PC-9 (cell line): ENCODE data around the gene TREML4. TPM values are rescaled to one million over a fixed set of nuclear protein-coding genes. Genes with fewer than 3 reads are reported as not detected.

Experiments
- BruUV-seq: library from RNA; stranded (reverse); fragments of 400-500 nt; replicated peaks from 2 replicates; lab custom pipeline; 2021; lab: Mats Ljungman, UMichigan
- CTCF ChIA-PET: fragments of 300-600 bp; sonication (Branson Sonifier 250); formaldehyde crosslinking; loops from one replicate; lab custom pipeline; 2022; ENCODE audit warnings: antibody characterized with exemption; lab: Charles Lee
- POLR2A ChIA-PET: fragments of 300-600 bp; sonication (Branson Sonifier 250); formaldehyde crosslinking; loops from one replicate; lab custom pipeline; 2022; ENCODE audit warnings: antibody characterized with exemption; ENCODE audit not compliant: unreplicated experiment; lab: Charles Lee
- DNase-seq, 2 experiments: peaks; one replicate each; pipeline versions ENCODE4 v3.0.0 to v3.0.0-alpha.2; 2015 to 2022; ENCODE audit warnings: mixed read lengths in 1 of 2
- H2AFZ ChIP-seq: fragments of 200-600 bp; sonication (generic); 2 replicates; pipeline ENCODE4 v1.8.1; 2017; ENCODE audit warnings: antibody characterized with exemption
- H3F3A ChIP-seq: fragments of 200-600 bp; sonication (generic); 2 replicates; pipeline ENCODE4 v1.8.1; 2017; ENCODE audit warnings: antibody characterized with exemption, mild to moderate bottlenecking, low read depth; ENCODE audit not compliant: insufficient read depth
- H3K27ac ChIP-seq: fragments of 200-600 bp; sonication (generic); 2 replicates; pipeline ENCODE4 v1.6.1; 2016; ENCODE audit warnings: mixed run types
- H3K27me3 ChIP-seq: fragments of 200-600 bp; sonication (generic); 2 replicates; pipeline ENCODE4 v1.6.1; 2016; ENCODE audit warnings: low read depth, mixed run types; ENCODE audit not compliant: insufficient read depth
- H3K36me3 ChIP-seq: fragments of 200-600 bp; sonication (generic); 2 replicates; pipeline ENCODE4 v1.6.1; 2016; ENCODE audit warnings: low read depth, mixed run types
- H3K4me1 ChIP-seq: fragments of 200-600 bp; sonication (generic); replicated peaks from 2 replicates; pipeline ENCODE4 v1.6.1; 2016; ENCODE audit warnings: mixed run types; ENCODE audit not compliant: insufficient read depth
- H3K4me2 ChIP-seq: fragments of 200-600 bp; sonication (generic); 2 replicates; pipeline ENCODE4 v1.6.1; 2017; ENCODE audit warnings: mixed run types
- H3K4me3 ChIP-seq: fragments of 200-600 bp; sonication (generic); 2 replicates; pipeline ENCODE4 v1.6.1; 2016; ENCODE audit warnings: mixed run types
- H3K79me2 ChIP-seq: fragments of 200-600 bp; sonication (generic); 2 replicates; pipeline ENCODE4 v1.6.1; 2017; ENCODE audit warnings: low read depth, mixed run types
- H3K9me2 ChIP-seq: fragments of 200-600 bp; sonication (generic); 2 replicates; pipeline ENCODE4 v1.8.1; 2017; ENCODE audit warnings: mild to moderate bottlenecking; ENCODE audit not compliant: insufficient read depth
- H3K9me3 ChIP-seq: fragments of 200-600 bp; sonication (generic); 2 replicates; pipeline ENCODE4 v1.8.1; 2016; ENCODE audit warnings: low read depth; ENCODE audit not compliant: insufficient read depth
- H4K20me1 ChIP-seq: fragments of 200-600 bp; sonication (generic); 2 replicates; pipeline ENCODE4 v1.8.1; 2017; ENCODE audit not compliant: insufficient read depth
- CTCF ChIP-seq: fragments of 200-600 bp; sonication (generic); conservative IDR thresholded peaks from 2 replicates; pipeline ENCODE4 v1.6.1; 2017; ENCODE audit warnings: mixed run types, antibody characterized with exemption, mild to moderate bottlenecking, moderate library complexity
- EZH2 ChIP-seq: fragments of 200-600 bp; sonication (generic); IDR thresholded peaks from 2 replicates; pipeline ENCODE4 v1.8.0; 2017; ENCODE audit warnings: antibody characterized with exemption, low read depth
- intact Hi-C: fragments of 100-400 bp; cut with micrococcal nuclease; formaldehyde crosslinking; loops from one replicate; pipeline ENCODE4 v1.10.0; 2022; ENCODE audit not compliant: unreplicated experiment
- total RNA-seq: library from RNA; stranded (reverse); gene quantifications from 2 replicates; pipeline ENCODE4 v1.2.3, GENCODE V29; 2021

TREML4 gene
- total RNA-seq, 1 experiment from 2014 or later = not detected

- Histone ChIP-seq H3K79me2 (no peaks in the 10 kb centered on the region), H4K20me1 (no peaks in the 10 kb centered on the region), H3K36me3 (no peaks in the 10 kb centered on the region), H3K9me3 (no peaks in the 10 kb centered on the region), H2AFZ (no peak overlapping the region), H3K27ac (no peak overlapping the region), H3K4me3 (no peak overlapping the region), H3K9me2 (no peaks in the 10 kb centered on the region), H3F3A (no peaks in the 10 kb centered on the region), H3K4me2 (no peak overlapping the region), H3K27me3 (peaks cover 12% of the 10 kb centered on the region; the same call in 1 of the 2 replicates), H3K4me1 (no peaks in the 10 kb centered on the region)
- TF ChIP-seq EZH2 = no peak
- no peak for TF ChIP-seq CTCF
- no peak for DNase-seq
- no TSS peak for BruUV-seq
- intact Hi-C loops = no loop called here
- POLR2A ChIA-PET = no interaction called here
- CTCF ChIA-PET = no interaction called here
Measured at GRCh38 chr6:41269166-41269565, 41.0 kb downstream of the TREML4 start.

GRCh38 chr6:41269716-41270115 is 41.6 kb downstream of the TREML4 start:
- Histone ChIP-seq H3F3A (no peaks in the 10 kb centered on the region), H3K27me3 (peaks cover 17% of the 10 kb centered on the region; the same call in 1 of the 2 replicates), H3K27ac (no peak overlapping the region), H3K9me3 (no peaks in the 10 kb centered on the region), H3K36me3 (no peaks in the 10 kb centered on the region), H3K4me1 (no peaks in the 10 kb centered on the region), H3K79me2 (no peaks in the 10 kb centered on the region), H3K9me2 (no peaks in the 10 kb centered on the region), H3K4me3 (no peak overlapping the region), H2AFZ (no peak overlapping the region), H4K20me1 (no peaks in the 10 kb centered on the region), H3K4me2 (no peak overlapping the region)
- CTCF ChIA-PET = no interaction called here
- TF ChIP-seq CTCF (no peak), EZH2 (no peak)
- no peak for DNase-seq
- no TSS peak for BruUV-seq
- POLR2A ChIA-PET = no interaction called here
- intact Hi-C loops = no loop called here

- ChIA-PET CTCF (no interaction called here), POLR2A (no interaction called here)
- H3K9me2 ChIP-seq = no peaks in the 10 kb centered on the region
- BruUV-seq = no TSS peak
- DNase-seq = no peak
- intact Hi-C loops = no loop called here
- H3K4me2 ChIP-seq = no peak overlapping the region
- no peaks in the 10 kb centered on the region for H3K4me1 ChIP-seq
- no peaks in the 10 kb centered on the region for H3K79me2 ChIP-seq
- H3K4me3 ChIP-seq = no peak overlapping the region
- no peak overlapping the region for H2AFZ ChIP-seq
- no peaks in the 10 kb centered on the region for H3F3A ChIP-seq
- TF ChIP-seq EZH2 (no peak), CTCF (no peak)
- no peaks in the 10 kb centered on the region for H3K36me3 ChIP-seq
- no peaks in the 10 kb centered on the region for H4K20me1 ChIP-seq
- no peaks in the 10 kb centered on the region for H3K9me3 ChIP-seq
- no peak overlapping the region for H3K27ac ChIP-seq
- peaks cover 36% of the 10 kb centered on the region; the same call in 1 of the 2 replicates for H3K27me3 ChIP-seq
Measured at GRCh38 chr6:41271901-41272395, 43.8 kb downstream of the TREML4 start.
